ENCODE results near the gene ATP5ME. TPM values are rescaled to one million over a fixed set of nuclear protein-coding genes. Genes with fewer than 3 reads are reported as not detected.
"Not testable (repeated sequence)": the region's sequence is repeated elsewhere in the genome, so short reads cannot be mapped to it uniquely, and the experiment has no call there.

Gene ATP5ME
- total and polyA plus RNA-seq, 3 donors from 2014 or later: 123 to 299 (median 139) TPM

GRCh38 chr4:649293-649625 lies 24.8 kb downstream of the ATP5ME start:
- DNase-seq: no peak
- WGBS, 2 donors: 80 to 88% methylated on average over 6 to 7 of the region's 7 CpGs
- H3K9me3 ChIP-seq: no peaks in the 10 kb centered on the region
- H3K27me3 ChIP-seq: no peaks in the 10 kb centered on the region
- H3K36me3 ChIP-seq (ENCODE audit: low read depth, missing control alignments): no peaks in the 10 kb centered on the region
- H3K27ac ChIP-seq: no peak overlapping the region
- intact Hi-C loops (cut with DNase I; ENCODE audit: low total_unique reads): no loop called here
- H3K4me1 ChIP-seq: no peaks in the 10 kb centered on the region
- TF ChIP-seq CTCF (IDR thresholded peaks at IDR 0.05) (no peak), POLR2A (IDR thresholded peaks at IDR 0.05) (no peak)
- H3K4me3 ChIP-seq: no peak overlapping the region

GRCh38 chr4:648579-649292 lies 25.3 kb downstream of the ATP5ME start:
- 67 to 71% methylated on average over 8 to 28 of the region's 28 CpGs for WGBS, 2 donors
- DNase-seq: no peak
- no peak for TF ChIP-seq POLR2A (IDR thresholded peaks at IDR 0.05)
- no peak for TF ChIP-seq CTCF (IDR thresholded peaks at IDR 0.05)
- Histone ChIP-seq H3K4me3 (no peak overlapping the region), H3K36me3 (ENCODE audit: low read depth, missing control alignments) (no peaks in the 10 kb centered on the region), H3K27me3 (no peaks in the 10 kb centered on the region), H3K4me1 (no peaks in the 10 kb centered on the region), H3K27ac (no peak overlapping the region), H3K9me3 (no peaks in the 10 kb centered on the region)
- intact Hi-C loops (cut with DNase I; ENCODE audit: low total_unique reads): no loop called here

- Histone ChIP-seq H3K36me3 (ENCODE audit: low read depth, missing control alignments) (no peaks in the 10 kb centered on the region), H3K27ac (no peak overlapping the region), H3K27me3 (no peaks in the 10 kb centered on the region), H3K4me3 (no peak overlapping the region), H3K4me1 (no peaks in the 10 kb centered on the region), H3K9me3 (no peaks in the 10 kb centered on the region)
- intact Hi-C loops (cut with DNase I; ENCODE audit: low total_unique reads): no loop called here
- 72 to 75% methylated on average over 9 to 13 of the region's 13 CpGs for WGBS, 2 donors
- TF ChIP-seq CTCF (IDR thresholded peaks at IDR 0.05) (no peak), POLR2A (IDR thresholded peaks at IDR 0.05) (no peak)
- DNase-seq: no peak
These were observed 26.6 kb downstream of the ATP5ME start for GRCh38 chr4:647481-647880.

- intact Hi-C loops (cut with DNase I; ENCODE audit: low total_unique reads): no loop called here
- no peaks in the 10 kb centered on the region for H3K9me3 ChIP-seq
- no peaks in the 10 kb centered on the region for H3K36me3 ChIP-seq (ENCODE audit: low read depth, missing control alignments)
- no peaks in the 10 kb centered on the region for H3K4me1 ChIP-seq
- H3K27ac ChIP-seq: no peak overlapping the region
- no peak for TF ChIP-seq CTCF (IDR thresholded peaks at IDR 0.05)
- no peak for TF ChIP-seq POLR2A (IDR thresholded peaks at IDR 0.05)
- no peaks in the 10 kb centered on the region for H3K27me3 ChIP-seq
- 59 to 64% methylated on average over 32 of the region's 32 CpGs for WGBS, 2 donors
- peak overlapping the region; percentile 32 to 44 for H3K4me3 ChIP-seq
- peak; percentile 71 for DNase-seq
These were observed 27.6 kb downstream of the ATP5ME start for GRCh38 chr4:646460-646859.

GRCh38 chr4:642366-642765 lies 31.7 kb downstream of the ATP5ME start:
- H3K9me3 ChIP-seq; H3K27me3 ChIP-seq; H3K27ac ChIP-seq; H3K4me1 ChIP-seq; DNase-seq; H3K4me3 ChIP-seq; intact Hi-C loops (cut with DNase I; ENCODE audit: low total_unique reads); H3K36me3 ChIP-seq (ENCODE audit: low read depth, missing control alignments): not testable (repeated sequence)
- WGBS, 2 donors: 89% methylated on average over 6 of the region's 6 CpGs
